HCT116 (cell line): ENCODE measurements around the gene TRPM7. TPM values are rescaled to one million over a fixed set of nuclear protein-coding genes. Genes with fewer than 3 reads are reported as not detected.

Experiments used
- ATAC-seq: fragments of 200-7000 bp; cut with Tn5 transposase; 2 replicates; pipeline ENCODE4 v1.9.1; 2020; ENCODE audit warnings: mild to moderate bottlenecking, moderate library complexity
- BruUV-seq: library from RNA; stranded (reverse); fragments of 400-500 nt; replicated peaks from 2 replicates; lab custom pipeline; 2021; lab: Mats Ljungman, UMichigan
- CTCF ChIA-PET: fragments of 300-600 bp; sonication (Branson Sonifier 250); formaldehyde crosslinking; loops from one replicate; lab custom pipeline; 2021; ENCODE audit warnings: antibody characterized with exemption; lab: Charles Lee
- POLR2A ChIA-PET: fragments of 300-600, 350-600 bp; sonication (Branson Sonifier 250); formaldehyde crosslinking; loops from one replicate; lab custom pipeline; 2021; ENCODE audit warnings: antibody characterized with exemption; lab: Charles Lee
- RAD21 ChIA-PET, 2 experiments: fragments of 300-600 bp; sonication (Branson Sonifier 250); formaldehyde crosslinking; loops; one replicate each; lab custom pipeline; 2023; ENCODE audit warnings: low total read pairs in 2 of 2; ENCODE audit not compliant: uncharacterized antibody in 2 of 2, unreplicated experiment in 2 of 2, low non-redundant PET in 1 of 2; lab: Charles Lee
- DNase-seq: peaks from one replicate; pipeline ENCODE4 v3.0.0-alpha.2; 2010; ENCODE audit warnings: low read depth, low spot score
- H2AFZ ChIP-seq: fragments of 200-600 bp; shearing (Covaris generic), sonication (generic); 2 replicates; pipeline ENCODE4 v1.6.1; 2017; ENCODE audit warnings: low read depth, mixed run types, mixed read lengths, antibody characterized with exemption, low read length; ENCODE audit not compliant: poor library complexity, severe bottlenecking
- H3K27ac ChIP-seq: 2 replicates; pipeline ENCODE4 v1.5.1; 2012; ENCODE audit warnings: low read depth, low read length
- H3K27me3 ChIP-seq: fragments of 200-600 bp; sonication (generic); 2 replicates; pipeline ENCODE4 v1.6.1; 2016; ENCODE audit warnings: mixed run types, low read length, mixed read lengths; ENCODE audit not compliant: insufficient read depth
- H3K36me3 ChIP-seq, 2 experiments: fragments of 200-500 bp in 1 of 2; fragments of 200-600 bp in 1 of 2; sonication (Bioruptor generic) in 1 of 2; sonication (generic) in 1 of 2; 2 replicates each; pipeline versions ENCODE4 v1.5.1 to v1.6.1; 2014 to 2016; ENCODE audit warnings: low read length in 2 of 2, inconsistent platforms in 1 of 2, mixed read lengths in 1 of 2, mixed run types in 1 of 2; ENCODE audit not compliant: insufficient read depth in 2 of 2, control insufficient read depth in 1 of 2
- H3K4me1 ChIP-seq, 2 experiments: fragments of 200-600 bp in 1 of 2; sonication (generic) in 1 of 2; 2 replicates each; pipeline versions ENCODE4 v1.5.1 to v1.6.1; 2012 to 2017; ENCODE audit warnings: low read length in 2 of 2, inconsistent platforms in 1 of 2, mild to moderate bottlenecking in 1 of 2, mixed read lengths in 1 of 2, mixed run types in 1 of 2, moderate library complexity in 1 of 2; ENCODE audit not compliant: insufficient read depth in 2 of 2, control insufficient read depth in 1 of 2
- H3K4me2 ChIP-seq: fragments of 200-600 bp; sonication (generic); 2 replicates; pipeline ENCODE4 v1.6.1; 2017; ENCODE audit warnings: mixed run types, low read length, mixed read lengths
- H3K4me3 ChIP-seq, 2 experiments: fragments of 200-600 bp in 1 of 2; sonication (generic) in 1 of 2; replicated peaks in 1 of 2; 2 replicates each; pipeline ENCODE4 v1.5.1; 2011 to 2016; ENCODE audit warnings: low read length in 2 of 2, control low read depth in 1 of 2, low read depth in 1 of 2, mild to moderate bottlenecking in 1 of 2, mixed read lengths in 1 of 2, mixed run types in 1 of 2
- H3K79me2 ChIP-seq: fragments of 200-600 bp; sonication (generic); 2 replicates; pipeline ENCODE4 v1.6.1; 2017; ENCODE audit warnings: mild to moderate bottlenecking, mixed run types, low read length, moderate library complexity, mixed read lengths; ENCODE audit not compliant: insufficient read depth
- H3K9ac ChIP-seq: fragments of 200-600 bp; sonication (generic); 2 replicates; pipeline ENCODE4 v1.6.1; 2016; ENCODE audit warnings: low read length, mixed read lengths
- H3K9me2 ChIP-seq: fragments of 200-600 bp; sonication (generic), shearing (Covaris generic); 2 replicates; pipeline ENCODE4 v1.6.1; 2017; ENCODE audit warnings: mixed run types, mild to moderate bottlenecking, moderate library complexity; ENCODE audit not compliant: insufficient read depth
- H3K9me3 ChIP-seq, 2 experiments: fragments of 200-500 bp in 1 of 2; fragments of 200-600 bp in 1 of 2; sonication (Bioruptor generic) in 1 of 2; sonication (generic) in 1 of 2; 2 replicates each; pipeline ENCODE4 v1.6.1; 2014 to 2017; ENCODE audit warnings: low read length in 2 of 2, mixed read lengths in 2 of 2, inconsistent platforms in 1 of 2, low read depth in 1 of 2, mild to moderate bottlenecking in 1 of 2, mixed run types in 1 of 2, moderate library complexity in 1 of 2; ENCODE audit not compliant: control insufficient read depth in 1 of 2, insufficient read depth in 1 of 2
- H4K20me1 ChIP-seq: fragments of 200-600 bp; sonication (generic), shearing (Covaris generic); 2 replicates; pipeline ENCODE4 v1.6.1; 2017; ENCODE audit warnings: mixed run types, mild to moderate bottlenecking, moderate library complexity; ENCODE audit not compliant: insufficient read depth
- ATF3 ChIP-seq: IDR thresholded peaks from 2 replicates; pipeline ENCODE4 v1.6.1; 2012
- CBX3 ChIP-seq: IDR thresholded peaks from 2 replicates; pipeline ENCODE4 v1.6.1; 2012; ENCODE audit warnings: low read depth
- CEBPB ChIP-seq: IDR thresholded peaks from 2 replicates; pipeline ENCODE4 v1.6.1; 2012; ENCODE audit warnings: low read depth
- EGR1 ChIP-seq: IDR thresholded peaks from 2 replicates; pipeline ENCODE4 v1.6.1; 2012; ENCODE audit warnings: low read depth
- ELF1 ChIP-seq: IDR thresholded peaks from 2 replicates; pipeline ENCODE4 v1.6.1; 2012; ENCODE audit warnings: low read depth, borderline replicate concordance
- EZH2 ChIP-seq: fragments of 200-600 bp; sonication (generic); IDR thresholded peaks from 2 replicates; pipeline ENCODE4 v1.6.1; 2017; ENCODE audit warnings: antibody characterized with exemption, mixed run types
- EZH2phosphoT487 ChIP-seq: fragments of 200-600 bp; IDR thresholded peaks from 2 replicates; pipeline ENCODE4 v1.6.1; 2018; ENCODE audit warnings: antibody characterized with exemption, borderline replicate concordance
- JUND ChIP-seq: IDR thresholded peaks from 2 replicates; pipeline ENCODE4 v1.6.1; 2012
- POLR2A ChIP-seq: IDR thresholded peaks from 2 replicates; pipeline ENCODE4 v1.7.0; 2011; ENCODE audit warnings: borderline replicate concordance; ENCODE audit not compliant: insufficient read depth, insufficient read length; ENCODE audit errors: extremely low read depth
- POLR2AphosphoS5 ChIP-seq: IDR thresholded peaks from 2 replicates; pipeline ENCODE4 v1.6.1; 2011; ENCODE audit warnings: mild to moderate bottlenecking, low read depth, low read length, moderate library complexity
- REST ChIP-seq: IDR thresholded peaks from 2 replicates; pipeline ENCODE4 v1.6.1; 2012; ENCODE audit warnings: low read depth
- SIN3A ChIP-seq: IDR thresholded peaks from 2 replicates; pipeline ENCODE4 v1.6.1; 2012; ENCODE audit warnings: low read depth
- SP1 ChIP-seq: IDR thresholded peaks from 2 replicates; pipeline ENCODE4 v1.6.1; 2012; ENCODE audit warnings: low read depth
- SRF ChIP-seq: IDR thresholded peaks from 2 replicates; pipeline ENCODE4 v1.6.1; 2012; ENCODE audit warnings: low read depth
- ZBTB33 ChIP-seq: IDR thresholded peaks from 2 replicates; pipeline ENCODE4 v1.6.1; 2011; ENCODE audit warnings: mild to moderate bottlenecking, low read length, moderate library complexity; ENCODE audit not compliant: insufficient replicate concordance; ENCODE audit errors: extremely low read depth
- ZFX ChIP-seq: fragments of 450-650 bp; IDR thresholded peaks from 2 replicates; pipeline ENCODE4 v1.6.1; 2017
- ZNF274 ChIP-seq: fragments of 200-500 bp; sonication (Bioruptor generic); IDR thresholded peaks from 2 replicates; pipeline ENCODE4 v1.6.1; 2014; ENCODE audit warnings: mild to moderate bottlenecking, low read depth, low read length, inconsistent platforms
- intact Hi-C: fragments of 100-400 bp; cut with micrococcal nuclease; formaldehyde crosslinking; loops from 2 replicates; pipeline ENCODE4 v1.10.0; 2022
- total RNA-seq: library from RNA; stranded (reverse); gene quantifications from one replicate; pipeline ENCODE4 v1.2.1, GENCODE V29; 2021; ENCODE audit not compliant: unreplicated experiment
- TF ChIP-seq, protein P1 (sequence below), 3 experiments: fragments of 200-600 bp in 1 of 3; sonication (generic) in 1 of 3; IDR thresholded peaks in 2 of 3; conservative IDR thresholded peaks in 1 of 3; 2 replicates each; pipeline ENCODE4 v1.5.1; 2012 to 2017; ENCODE audit warnings: low read depth in 2 of 3, low read length in 2 of 3, antibody characterized with exemption in 1 of 3, borderline replicate concordance in 1 of 3, control low read depth in 1 of 3, mild to moderate bottlenecking in 1 of 3, mixed read lengths in 1 of 3, mixed run types in 1 of 3, moderate library complexity in 1 of 3; ENCODE audit not compliant: insufficient read depth in 1 of 3

The TRPM7 gene
- total RNA-seq, 1 experiment from 2014 or later: 26.3 TPM

DNA sequence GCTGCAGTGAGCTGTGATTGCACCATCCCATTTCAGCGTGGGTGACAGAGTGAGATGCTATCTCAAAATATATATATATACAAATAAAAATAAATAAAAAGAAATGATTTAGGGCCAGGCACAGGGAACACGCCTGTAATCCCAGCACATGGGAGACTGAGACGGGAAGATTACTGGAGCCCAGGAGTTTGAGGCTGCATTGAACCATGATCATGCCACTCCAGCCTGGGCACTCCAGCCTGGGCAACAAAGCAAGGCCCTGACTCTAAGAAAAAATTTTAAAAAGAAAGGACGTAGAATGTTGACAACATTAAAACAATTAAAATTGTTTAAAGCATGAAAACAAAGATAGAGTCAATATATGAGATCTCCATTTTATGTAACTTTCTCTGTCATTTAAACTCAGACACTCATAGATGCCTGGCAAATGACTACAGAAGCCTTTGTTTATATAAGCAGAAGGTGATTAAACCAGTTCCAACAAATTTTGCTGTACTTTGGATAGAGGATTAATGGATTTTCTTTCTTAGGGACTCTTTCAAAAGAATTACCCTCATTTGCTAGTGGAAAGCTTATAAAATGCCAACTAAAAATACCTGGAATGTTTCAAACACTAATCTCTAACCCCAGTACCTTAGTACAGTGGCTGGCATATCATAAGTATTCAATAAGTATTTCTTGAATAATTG is 10.7 kb upstream of the TRPM7 start:
- H4K20me1 ChIP-seq: no peaks in the 10 kb centered on the region
- ChIA-PET RAD21 (no interaction called here), POLR2A (no interaction called here), CTCF (no interaction called here)
- ATAC-seq: no peak
- no TSS peak for BruUV-seq
- intact Hi-C loops: no loop called here
- H3K4me1 ChIP-seq: no peaks in the 10 kb centered on the region
- H2AFZ ChIP-seq: no peak overlapping the region
- no peak overlapping the region for H3K4me3 ChIP-seq
- DNase-seq: no peak
- H3K9ac ChIP-seq: no peak overlapping the region
- no peak overlapping the region for H3K27ac ChIP-seq
- H3K79me2 ChIP-seq: no peaks in the 10 kb centered on the region
- H3K4me2 ChIP-seq: no peak overlapping the region
- no peaks in the 10 kb centered on the region for H3K9me3 ChIP-seq
- TF ChIP-seq SIN3A (no peak), CEBPB (no peak), JUND (no peak), EZH2phosphoT487 (no peak), ZNF274 (no peak), ATF3 (no peak), CBX3 (no peak), POLR2A (no peak), ZFX (no peak), EZH2 (no peak), ELF1 (no peak), SP1 (no peak), ZBTB33 (no peak), EGR1 (no peak), POLR2AphosphoS5 (no peak), REST (no peak), SRF (no peak)
- TF ChIP-seq, protein P1, sequence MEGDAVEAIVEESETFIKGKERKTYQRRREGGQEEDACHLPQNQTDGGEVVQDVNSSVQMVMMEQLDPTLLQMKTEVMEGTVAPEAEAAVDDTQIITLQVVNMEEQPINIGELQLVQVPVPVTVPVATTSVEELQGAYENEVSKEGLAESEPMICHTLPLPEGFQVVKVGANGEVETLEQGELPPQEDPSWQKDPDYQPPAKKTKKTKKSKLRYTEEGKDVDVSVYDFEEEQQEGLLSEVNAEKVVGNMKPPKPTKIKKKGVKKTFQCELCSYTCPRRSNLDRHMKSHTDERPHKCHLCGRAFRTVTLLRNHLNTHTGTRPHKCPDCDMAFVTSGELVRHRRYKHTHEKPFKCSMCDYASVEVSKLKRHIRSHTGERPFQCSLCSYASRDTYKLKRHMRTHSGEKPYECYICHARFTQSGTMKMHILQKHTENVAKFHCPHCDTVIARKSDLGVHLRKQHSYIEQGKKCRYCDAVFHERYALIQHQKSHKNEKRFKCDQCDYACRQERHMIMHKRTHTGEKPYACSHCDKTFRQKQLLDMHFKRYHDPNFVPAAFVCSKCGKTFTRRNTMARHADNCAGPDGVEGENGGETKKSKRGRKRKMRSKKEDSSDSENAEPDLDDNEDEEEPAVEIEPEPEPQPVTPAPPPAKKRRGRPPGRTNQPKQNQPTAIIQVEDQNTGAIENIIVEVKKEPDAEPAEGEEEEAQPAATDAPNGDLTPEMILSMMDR (IDR thresholded peaks at IDR 0.05 in 2 of 3, conservative IDR thresholded peaks at IDR 0.05 in 1 of 3; ENCODE audit: borderline replicate concordance in 1 of 3, insufficient read depth in 1 of 3, low read depth in 2 of 3, low read length in 2 of 3): no peak
- no peaks in the 10 kb centered on the region for H3K36me3 ChIP-seq
- H3K9me2 ChIP-seq: no peaks in the 10 kb centered on the region
- no peaks in the 10 kb centered on the region for H3K27me3 ChIP-seq
